HEK293 (cell line): ENCODE measurements around the gene CCDC50.
A peak's percentile ranks its signal among the peaks of the same experiment; 100 is the strongest.

Source experiments
- CTCF ChIA-PET: fragments of 350-600 bp; formaldehyde crosslinking; extraction: SDS; loops from one replicate; lab custom pipeline; 2021; ENCODE audit warnings: antibody characterized with exemption; lab: Yijun Ruan, JAX
- POLR2A ChIA-PET: fragments of 300-600 bp; formaldehyde crosslinking; extraction: SDS; loops from one replicate; lab custom pipeline; 2020; ENCODE audit warnings: antibody characterized with exemption, inconsistent platforms; lab: Yijun Ruan, JAX
- H3K27ac ChIP-seq: fragments of 200-500 bp; sonication (Bioruptor generic); 2 replicates; pipeline ENCODE4 v1.5.1; 2014; ENCODE audit warnings: low read depth, low read length, control low read depth, inconsistent platforms; ENCODE audit errors: extremely low read depth
- H3K36me3 ChIP-seq, 2 experiments: fragments of 200-500 bp in 1 of 2; sonication (Bioruptor generic) in 1 of 2; 1 replicate in 1 of 2; 2 replicates in 1 of 2; pipeline ENCODE4 v1.5.1; 2014 to 2017; ENCODE audit warnings: inconsistent platforms in 2 of 2, low read length in 2 of 2; ENCODE audit not compliant: control insufficient read depth in 2 of 2, insufficient read depth in 1 of 2
- H3K4me1 ChIP-seq: fragments of 200-500 bp; sonication (Bioruptor generic); 2 replicates; pipeline ENCODE4 v1.5.1; 2014; ENCODE audit warnings: mild to moderate bottlenecking, low read length, inconsistent platforms; ENCODE audit not compliant: control insufficient read depth, insufficient read depth
- H3K4me3 ChIP-seq: 2 replicates; pipeline ENCODE4 v1.5.1; 2011; ENCODE audit warnings: low read depth, mild to moderate bottlenecking, control low read depth, low read length, moderate library complexity
- H3K9me3 ChIP-seq: fragments of 200-500 bp; sonication (Bioruptor generic); 2 replicates; pipeline ENCODE4 v1.5.1; 2014; ENCODE audit warnings: low read depth, low read length, inconsistent platforms; ENCODE audit not compliant: control insufficient read depth, insufficient read depth
- IKZF3 ChIP-seq: fragments of 450-650 bp; IDR thresholded peaks from 2 replicates; pipeline ENCODE4 v1.5.0; 2018; ENCODE audit warnings: missing biosample characterization, mild to moderate bottlenecking, missing genetic modification characterization, moderate library complexity
- INSM2 ChIP-seq: fragments of 450-650 bp; formaldehyde crosslinking; IDR thresholded peaks from 2 replicates; pipeline ENCODE4 v1.5.1; 2016; ENCODE audit warnings: missing biosample characterization, missing genetic modification characterization
- PRDM1 ChIP-seq: fragments of 450-650 bp; formaldehyde crosslinking; IDR thresholded peaks from 2 replicates; pipeline ENCODE4; 2016; ENCODE audit warnings: missing biosample characterization, missing genetic modification characterization
- TRIM28 ChIP-seq: IDR thresholded peaks from 2 replicates; pipeline ENCODE4 v1.6.1; 2011; ENCODE audit warnings: low read length, control low read depth, borderline replicate concordance
- ZBTB1 ChIP-seq: fragments of 450-650 bp; formaldehyde crosslinking; IDR thresholded peaks from 2 replicates; pipeline ENCODE4 v1.5.1; 2016; ENCODE audit warnings: missing biosample characterization, missing genetic modification characterization
- ZBTB48 ChIP-seq: fragments of 450-650 bp; formaldehyde crosslinking; IDR thresholded peaks from 2 replicates; pipeline ENCODE4 v1.5.1; 2016; ENCODE audit warnings: missing biosample characterization, missing genetic modification characterization
- ZBTB6 ChIP-seq: fragments of 450-650 bp; formaldehyde crosslinking; IDR thresholded peaks from 2 replicates; pipeline ENCODE4 v1.5.1; 2017; ENCODE audit warnings: missing biosample characterization, missing genetic modification characterization
- ZBTB7A ChIP-seq: fragments of 450-650 bp; formaldehyde crosslinking; IDR thresholded peaks from 2 replicates; pipeline ENCODE4 v1.5.1; 2016; ENCODE audit warnings: low read depth, missing biosample characterization, missing genetic modification characterization
- ZEB2 ChIP-seq: fragments of 450-650 bp; formaldehyde crosslinking; IDR thresholded peaks from 2 replicates; pipeline ENCODE4 v1.5.1; 2016; ENCODE audit warnings: missing biosample characterization, missing genetic modification characterization
- ZNF121 ChIP-seq: fragments of 450-650 bp; formaldehyde crosslinking; IDR thresholded peaks from 2 replicates; pipeline ENCODE4 v1.5.1; 2016; ENCODE audit warnings: missing biosample characterization, missing genetic modification characterization
- ZNF138 ChIP-seq: fragments of 450-650 bp; formaldehyde crosslinking; IDR thresholded peaks from 2 replicates; pipeline ENCODE4 v1.5.1; 2016; ENCODE audit warnings: missing biosample characterization, missing genetic modification characterization, borderline replicate concordance
- ZNF24 ChIP-seq: fragments of 450-650 bp; formaldehyde crosslinking; IDR thresholded peaks from 2 replicates; pipeline ENCODE4 v1.5.1; 2016; ENCODE audit warnings: missing biosample characterization, missing genetic modification characterization
- ZNF362 ChIP-seq: fragments of 450-650 bp; formaldehyde crosslinking; IDR thresholded peaks from 2 replicates; pipeline ENCODE4 v1.5.1; 2016; ENCODE audit warnings: missing biosample characterization, missing genetic modification characterization
- ZNF394 ChIP-seq: fragments of 450-650 bp; formaldehyde crosslinking; IDR thresholded peaks from 2 replicates; pipeline ENCODE4 v1.5.1; 2016; ENCODE audit warnings: missing biosample characterization, missing genetic modification characterization, mild to moderate bottlenecking, moderate library complexity, borderline replicate concordance
- ZNF433 ChIP-seq: fragments of 450-650 bp; formaldehyde crosslinking; IDR thresholded peaks from 2 replicates; pipeline ENCODE4 v1.5.1; 2016; ENCODE audit warnings: missing biosample characterization, missing genetic modification characterization, low read depth
- ZNF600 ChIP-seq: fragments of 450-650 bp; formaldehyde crosslinking; IDR thresholded peaks from 2 replicates; pipeline ENCODE4 v1.5.1; 2016; ENCODE audit warnings: missing biosample characterization, missing genetic modification characterization
- ZNF692 ChIP-seq: fragments of 450-650 bp; formaldehyde crosslinking; IDR thresholded peaks from 2 replicates; pipeline ENCODE4 v1.5.1; 2016; ENCODE audit warnings: missing biosample characterization, missing genetic modification characterization
- ZNF76 ChIP-seq: fragments of 450-650 bp; formaldehyde crosslinking; IDR thresholded peaks from 2 replicates; pipeline ENCODE4; 2016; ENCODE audit warnings: low read depth, missing biosample characterization, missing genetic modification characterization, borderline replicate concordance
- ZNF777 ChIP-seq: fragments of 450-650 bp; formaldehyde crosslinking; IDR thresholded peaks from 2 replicates; pipeline ENCODE4 v1.5.1; 2017; ENCODE audit warnings: missing biosample characterization, missing genetic modification characterization, borderline replicate concordance
- ZNF792 ChIP-seq: fragments of 450-650 bp; formaldehyde crosslinking; IDR thresholded peaks from 2 replicates; pipeline ENCODE4 v1.5.1; 2016; ENCODE audit warnings: missing biosample characterization, missing genetic modification characterization
- ZXDB ChIP-seq: fragments of 450-650 bp; formaldehyde crosslinking; IDR thresholded peaks from 2 replicates; pipeline ENCODE4 v1.5.1; 2016; ENCODE audit warnings: missing biosample characterization, missing genetic modification characterization

The CCDC50 gene

GRCh38 chr3:191327526-191327925, 1.7 kb upstream of the CCDC50 start:
- no peaks in the 10 kb centered on the region for H3K4me1 ChIP-seq
- POLR2A ChIA-PET = no interaction called here

GRCh38 chr3:191328383-191328961, 722 bp upstream of the CCDC50 start:
- ChIA-PET POLR2A (no interaction called here), CTCF (interaction anchor here (0.7 kb wide), 1 partner anchor 35 kb away, joined by 3 read pairs; no protein-coding TSS in a partner anchor)
- peaks cover 2% of the 10 kb centered on the region; the same call in 1 of the 2 replicates for H3K4me1 ChIP-seq
- peak overlapping the region; percentile 93; the same call in 1 of the 2 replicates for H3K27ac ChIP-seq
- TF ChIP-seq ZNF394 (tag by site-specific recombination) = no peak
- TF ChIP-seq ZNF24 (tag by site-specific recombination) = peak; percentile 56; the same call in 1 of the 2 replicates
- 0 out of 2 replicates have a peak, but pooled peaks have one; percentile 13 for TF ChIP-seq ZNF777
- TF ChIP-seq INSM2 (tag by site-specific recombination) = 0 out of 2 replicates have a peak, but pooled peaks have one; percentile 9
- H3K4me3 ChIP-seq = peak overlapping the region; percentile 93
- H3K36me3 ChIP-seq = no peaks in the 10 kb centered on the region
- H3K9me3 ChIP-seq = no peaks in the 10 kb centered on the region

More at GRCh38 chr3:191327526-191327925, 1.7 kb upstream of the CCDC50 start:
- Histone ChIP-seq H3K4me3 (no peak overlapping the region), H3K9me3 (no peaks in the 10 kb centered on the region), H3K36me3 (no peaks in the 10 kb centered on the region), H3K27ac (no peak overlapping the region)
- TF ChIP-seq ZEB2 (tag by site-specific recombination) (no peak), PRDM1 (tag by site-specific recombination) (no peak), ZBTB1 (no peak), ZNF777 (no peak), ZNF433 (tag by site-specific recombination) (no peak), ZNF792 (tag by site-specific recombination) (no peak)
- CTCF ChIA-PET = interaction anchor here (0.6 kb wide), 1 partner anchor 84 kb away, joined by 3 read pairs; no protein-coding TSS in a partner anchor

GRCh38 chr3:191329654-191330529, 698 bp downstream of the CCDC50 start, which contains the start of gene UTS2B:
TSS of gene UTS2B (minus strand) at chr3:191330526. CDS start at chr3:191282189, 48,337 bp downstream.
- Histone ChIP-seq H3K4me3 (peak within 1 kb of the TSS; percentile 93), H3K9me3 (no peaks in the 10 kb centered on the region), H3K36me3 (no peaks in the 10 kb centered on the region), H3K27ac (peak within 1 kb of the TSS; percentile 93), H3K4me1 (peaks cover 2% of the 10 kb centered on the region; the same call in 1 of the 2 replicates)
- ChIA-PET POLR2A (interaction anchor here (0.6 to 1.4 kb wide), 3 partner anchors 18 to 1803 kb away, joined by 3 to 4 read pairs (median 3); no protein-coding TSS in a partner anchor), CTCF (no interaction called here)
- no peak for TF ChIP-seq ZBTB6 (tag by site-specific recombination)
- no peak for TF ChIP-seq ZBTB48 (tag by site-specific recombination)
- TF ChIP-seq ZNF138 (tag by site-specific recombination) = no peak
- TF ChIP-seq TRIM28 = no peak
- no peak; the same call in 1 of the 2 replicates for TF ChIP-seq INSM2 (tag by site-specific recombination)
- no peak for TF ChIP-seq ZBTB7A (tag by site-specific recombination)
- no peak for TF ChIP-seq ZNF121 (tag by site-specific recombination)
- no peak for TF ChIP-seq ZNF76
- TF ChIP-seq IKZF3 (tag by site-specific recombination) = no peak
- TF ChIP-seq ZNF692 = peak; percentile 89
- no peak for TF ChIP-seq ZEB2 (tag by site-specific recombination)
- TF ChIP-seq ZXDB (tag by site-specific recombination) = 0 out of 2 replicates have a peak, but pooled peaks have one; percentile 12
- peak; percentile 62; the same call in 1 of the 2 replicates for TF ChIP-seq ZNF362 (tag by site-specific recombination)
- TF ChIP-seq ZNF600 (tag by site-specific recombination) = peak; percentile 33; the same call in 1 of the 2 replicates
